RCC 7860 (cell line): ENCODE measurements around the gene POLR1C.
A peak's percentile ranks its signal among the peaks of the same experiment; 100 is the strongest.
"Not testable (repeated sequence)": the region's sequence is repeated elsewhere in the genome, so short reads cannot be mapped to it uniquely, and the experiment has no call there.

Source experiments
- DNase-seq: peaks from one replicate; pipeline ENCODE4 v3.0.0-alpha.2; 2015; ENCODE audit warnings: low spot score
- FAIRE-seq: peaks from 2 replicates; lab custom pipeline; 2012; peaks lifted over from hg19 to GRCh38; lab: Jason Lieb, UNC

The POLR1C gene

DNA sequence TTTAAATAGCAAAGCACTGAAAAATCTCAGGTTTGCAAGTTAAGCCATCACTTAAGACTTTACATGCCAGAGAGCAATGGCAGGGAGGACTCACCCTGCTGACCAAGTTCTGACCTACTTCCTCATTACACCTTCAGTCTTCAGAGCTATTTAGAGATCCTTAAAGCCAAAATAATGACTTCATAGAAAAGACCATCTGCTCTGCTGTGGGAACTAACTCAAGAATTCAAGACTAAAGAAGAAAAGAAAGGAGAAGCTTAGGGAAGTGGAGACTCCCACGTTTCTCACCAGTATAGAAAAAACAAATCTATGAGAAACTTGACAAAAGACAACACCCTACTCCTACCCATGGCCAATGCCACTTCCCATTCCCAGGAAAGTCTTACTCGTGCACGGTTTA lies 30.3 kb downstream of the POLR1C start:
- no peak for DNase-seq
- no peak for FAIRE-seq

DNA sequence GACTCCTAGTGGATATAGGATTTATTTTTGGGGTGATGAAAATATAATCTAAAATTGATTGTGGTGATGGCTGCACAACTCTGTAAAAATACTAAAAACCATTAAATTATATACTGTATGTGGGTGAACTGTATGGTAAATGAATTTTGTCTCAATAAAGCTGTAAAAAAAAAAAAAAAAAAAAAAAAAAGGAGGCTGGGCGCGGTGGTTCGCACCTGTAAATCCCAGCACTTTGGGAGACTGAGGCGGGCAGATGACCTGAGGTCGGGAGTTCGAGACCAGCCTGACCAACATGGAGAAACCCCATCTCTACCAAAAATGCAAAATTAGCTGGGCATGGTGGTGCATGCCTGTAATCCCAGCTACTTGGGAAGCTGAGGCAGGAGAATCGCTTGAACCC lies 40.7 kb downstream of the POLR1C start:
- DNase-seq, FAIRE-seq: not testable (repeated sequence)

GRCh38 chr6:43559328-43559727 lies 42.4 kb downstream of the POLR1C start:
- FAIRE-seq (no peak), DNase-seq (no peak)

DNA sequence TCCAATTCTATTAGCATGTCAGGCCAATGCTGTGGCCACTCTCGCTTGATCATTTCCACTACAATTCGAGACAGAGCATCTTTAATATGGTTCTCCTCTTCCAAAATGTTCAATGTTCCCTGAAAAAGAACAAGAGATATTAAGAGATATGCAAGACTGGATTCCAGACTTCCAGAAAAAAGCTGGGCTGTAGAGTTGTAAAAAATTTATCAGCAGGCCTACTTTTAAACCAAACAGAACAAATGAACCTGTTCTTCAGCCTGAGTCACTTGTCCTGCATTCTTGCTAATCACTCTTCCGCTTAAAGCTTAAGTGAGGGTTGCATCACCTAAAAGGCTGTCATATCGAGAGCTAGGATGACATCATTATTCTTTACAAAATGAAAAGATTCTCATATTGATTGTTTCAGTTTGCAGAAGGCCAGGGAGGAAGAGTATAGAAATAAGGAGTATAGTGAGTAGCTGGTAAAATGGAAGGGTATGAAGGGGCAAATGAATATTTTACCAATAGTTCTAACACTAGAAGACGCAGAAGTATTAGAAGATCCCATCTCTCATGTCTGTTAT lies 54.1 kb downstream of the POLR1C start:
- DNase-seq (peak; percentile 59), FAIRE-seq (peak; percentile 16)
